GM12865 (cell line): ENCODE data around the gene EPN3.

Experiments used
- DNase-seq: peaks from one replicate; pipeline ENCODE4 v3.0.0; 2010; ENCODE audit warnings: low read depth
- H3K4me3 ChIP-seq: 2 replicates; pipeline ENCODE4 v1.5.1; 2011; ENCODE audit warnings: mild to moderate bottlenecking, low read depth, low read length, control low read depth
- TF ChIP-seq, protein P1 (sequence below): IDR thresholded peaks from 2 replicates; pipeline ENCODE4 v1.5.1; 2011; ENCODE audit warnings: low read length, control low read depth, low read depth, inconsistent platforms; ENCODE audit not compliant: insufficient read depth; ENCODE audit errors: missing control alignments

Gene EPN3

DNA sequence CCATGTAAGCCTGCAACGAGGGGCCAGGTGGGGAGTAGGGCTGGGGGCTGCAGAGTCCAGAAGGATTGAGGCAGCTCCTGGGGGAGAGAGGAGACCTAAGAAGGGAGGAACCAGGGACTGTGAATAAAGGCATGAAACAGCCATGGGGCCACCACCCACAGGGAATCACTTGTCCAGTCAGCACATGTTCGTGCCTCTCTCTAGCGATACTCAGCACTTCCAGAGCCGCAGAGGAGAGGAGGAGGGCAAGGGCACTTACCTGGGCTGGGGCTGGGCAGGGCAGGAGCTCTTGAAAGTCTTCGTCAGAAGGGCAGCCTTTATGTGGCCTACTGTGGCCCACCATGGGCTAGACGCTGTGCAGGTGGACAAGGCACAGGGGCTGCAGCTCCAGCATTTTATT, 52.2 kb downstream of the EPN3 start:
- TF ChIP-seq, protein P1, sequence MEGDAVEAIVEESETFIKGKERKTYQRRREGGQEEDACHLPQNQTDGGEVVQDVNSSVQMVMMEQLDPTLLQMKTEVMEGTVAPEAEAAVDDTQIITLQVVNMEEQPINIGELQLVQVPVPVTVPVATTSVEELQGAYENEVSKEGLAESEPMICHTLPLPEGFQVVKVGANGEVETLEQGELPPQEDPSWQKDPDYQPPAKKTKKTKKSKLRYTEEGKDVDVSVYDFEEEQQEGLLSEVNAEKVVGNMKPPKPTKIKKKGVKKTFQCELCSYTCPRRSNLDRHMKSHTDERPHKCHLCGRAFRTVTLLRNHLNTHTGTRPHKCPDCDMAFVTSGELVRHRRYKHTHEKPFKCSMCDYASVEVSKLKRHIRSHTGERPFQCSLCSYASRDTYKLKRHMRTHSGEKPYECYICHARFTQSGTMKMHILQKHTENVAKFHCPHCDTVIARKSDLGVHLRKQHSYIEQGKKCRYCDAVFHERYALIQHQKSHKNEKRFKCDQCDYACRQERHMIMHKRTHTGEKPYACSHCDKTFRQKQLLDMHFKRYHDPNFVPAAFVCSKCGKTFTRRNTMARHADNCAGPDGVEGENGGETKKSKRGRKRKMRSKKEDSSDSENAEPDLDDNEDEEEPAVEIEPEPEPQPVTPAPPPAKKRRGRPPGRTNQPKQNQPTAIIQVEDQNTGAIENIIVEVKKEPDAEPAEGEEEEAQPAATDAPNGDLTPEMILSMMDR = no peak
- DNase-seq = no peak
- H3K4me3 ChIP-seq = no peak overlapping the region

DNA sequence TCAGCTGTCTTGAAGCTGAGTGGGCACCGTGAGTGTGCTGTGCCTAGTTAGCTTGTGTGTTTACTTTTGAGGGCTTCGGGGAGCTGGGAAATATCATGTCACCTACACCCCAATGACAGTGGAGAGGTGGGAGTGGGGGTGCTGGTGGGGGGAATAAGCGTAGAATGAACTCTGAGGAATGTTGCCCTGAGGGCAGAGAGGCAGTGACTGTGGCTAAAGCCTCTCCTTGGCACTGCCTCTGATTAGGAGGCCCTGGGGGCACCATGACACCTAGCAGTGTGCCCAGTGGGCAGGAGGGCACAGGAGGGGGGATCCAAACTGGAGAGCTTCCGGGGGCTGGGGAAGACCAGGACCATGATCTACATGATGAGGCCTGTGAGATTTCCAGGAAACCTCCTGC, 52.8 kb downstream of the EPN3 start:
- TF ChIP-seq, protein P1 = no peak
- no peak for DNase-seq
- no peak overlapping the region for H3K4me3 ChIP-seq

DNA sequence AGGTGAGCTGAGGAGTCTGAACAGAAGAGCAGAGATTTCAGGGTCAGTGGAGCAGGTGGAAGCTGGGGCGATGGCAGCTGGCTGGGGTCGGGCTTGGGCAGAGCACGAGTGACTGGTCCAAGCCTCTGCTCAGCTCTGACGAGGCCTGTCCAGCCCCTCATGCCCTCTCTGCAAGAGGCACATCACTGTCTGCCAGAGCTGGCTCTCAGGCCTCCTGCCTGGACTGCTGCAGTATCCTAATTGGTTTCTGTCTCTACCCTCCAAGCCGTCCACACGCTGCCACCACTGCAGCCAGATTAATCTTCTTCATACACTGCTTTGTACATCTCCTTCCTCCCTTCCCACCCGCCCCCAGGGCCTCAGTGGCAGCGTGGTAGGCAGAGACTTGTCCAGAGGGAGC, 53.4 kb downstream of the EPN3 start:
- no peak overlapping the region for H3K4me3 ChIP-seq
- no peak for DNase-seq
- TF ChIP-seq, protein P1 = no peak

DNA sequence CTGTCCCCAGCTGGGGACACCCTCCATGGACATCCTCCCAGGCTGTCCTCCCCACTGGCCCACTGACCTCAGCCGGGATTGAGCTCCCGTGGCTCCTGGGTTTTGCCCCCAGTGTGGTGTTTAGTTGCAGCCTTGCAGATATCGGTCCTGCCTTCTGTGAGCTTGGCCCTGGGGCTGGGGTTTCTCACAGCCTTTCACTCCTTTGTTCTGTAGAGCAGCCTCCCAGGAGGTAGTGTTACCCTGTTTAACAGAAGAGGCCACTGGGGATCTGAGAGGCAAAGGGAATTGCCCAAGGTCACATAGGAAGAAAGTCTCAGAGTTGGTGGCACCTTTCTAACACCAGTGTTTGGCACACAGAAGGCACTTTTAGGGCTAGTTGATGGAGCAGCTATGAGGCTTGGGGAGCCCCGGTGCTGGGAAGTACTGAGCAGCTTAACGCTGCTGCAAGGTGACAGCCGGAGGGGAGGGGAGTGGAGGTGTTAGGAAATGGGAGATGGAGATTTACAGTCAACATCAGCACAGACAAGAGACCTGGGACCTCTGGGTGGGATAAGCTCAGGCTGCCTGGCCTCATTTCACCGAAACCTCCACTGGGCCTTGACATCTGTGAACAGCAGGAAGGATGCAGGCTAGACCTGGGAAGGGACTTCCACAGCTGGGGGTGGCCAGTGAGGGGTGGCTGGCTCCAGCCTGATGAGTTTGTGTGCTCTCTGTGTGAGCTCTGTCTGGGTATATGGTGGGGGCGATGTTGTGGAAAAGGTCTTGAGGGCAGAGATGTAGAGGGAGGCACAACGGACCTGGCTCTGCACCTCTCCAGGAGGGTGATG, 54.1 kb downstream of the EPN3 start:
- H3K4me3 ChIP-seq = no peak overlapping the region
- DNase-seq = no peak
- TF ChIP-seq, protein P1 = no peak

DNA sequence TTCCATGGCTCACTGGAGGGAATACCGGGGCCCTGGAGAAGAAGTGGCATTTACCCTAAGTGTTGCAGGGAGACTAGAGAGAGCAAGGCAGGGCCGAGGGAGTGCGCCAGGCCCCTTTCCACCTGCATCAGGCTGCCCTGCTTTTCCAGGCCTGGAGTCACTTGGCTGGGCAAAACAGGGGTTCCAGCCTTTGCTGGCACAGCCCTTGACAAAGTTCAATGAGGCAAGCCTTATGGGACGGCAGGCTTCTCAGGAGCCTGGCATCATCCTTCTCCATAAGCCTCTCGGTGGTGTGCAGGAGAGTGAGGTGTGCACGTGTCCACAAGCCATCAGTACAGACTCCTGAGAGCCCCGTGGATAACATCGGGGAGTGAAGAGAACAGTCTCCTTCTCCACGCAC, 55.0 kb downstream of the EPN3 start:
- no peak for DNase-seq
- TF ChIP-seq, protein P1 = no peak
- no peak overlapping the region for H3K4me3 ChIP-seq

DNA sequence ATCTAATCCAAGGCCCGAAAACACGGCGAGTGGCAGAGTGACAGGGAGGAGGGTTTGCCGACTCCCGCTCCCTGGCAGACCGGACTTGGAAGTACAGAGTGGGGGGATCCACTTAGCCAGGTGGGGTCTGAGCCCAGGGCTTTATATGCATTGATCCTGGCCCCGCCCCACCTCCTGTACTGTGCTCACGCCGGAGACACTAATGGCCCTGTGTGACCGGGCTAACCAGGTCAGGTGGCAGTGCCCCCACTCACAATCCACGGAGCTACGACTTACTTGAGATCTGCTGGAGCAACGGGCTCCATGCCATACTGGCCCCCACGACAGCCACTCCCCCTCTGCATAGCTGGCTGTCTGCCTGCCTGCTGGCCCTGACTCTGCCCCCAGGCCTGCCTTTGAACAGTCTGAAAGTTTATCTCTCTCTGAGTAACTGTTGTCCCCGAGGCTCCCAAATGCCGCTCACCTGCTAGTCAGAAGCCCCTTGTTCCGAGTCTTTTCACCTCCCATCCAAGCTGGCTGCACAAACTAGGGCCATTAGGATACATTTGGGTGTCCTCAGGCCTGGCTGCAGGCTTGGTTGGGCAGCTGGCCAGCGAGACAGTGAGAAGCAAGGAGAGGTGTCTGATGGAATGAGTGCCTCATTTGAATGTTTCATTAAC, 56.0 kb downstream of the EPN3 start:
- no peak for DNase-seq
- no peak overlapping the region for H3K4me3 ChIP-seq
- TF ChIP-seq, protein P1 = no peak
